ENCODE data around the gene NTPCR. TPM values are rescaled to one million over a fixed set of nuclear protein-coding genes. Genes with fewer than 3 reads are reported as not detected.

Gene NTPCR
- total and polyA plus RNA-seq, 2 donors (not counting 3 experiments of a cell fraction or from before 2014, with no cell fraction given): 13.2 to 35.3 TPM

- TF ChIP-seq FOS (IDR thresholded peaks at IDR 0.05; ENCODE audit: borderline replicate concordance, insufficient read depth, low read length) (no peak), POLR2AphosphoS5 (IDR thresholded peaks at IDR 0.05; ENCODE audit: insufficient read depth, low read depth, low read length) (no peak), MYC (IDR thresholded peaks at IDR 0.05; ENCODE audit: low read depth, low read length) (no peak), JUN (IDR thresholded peaks at IDR 0.05; ENCODE audit: borderline replicate concordance, insufficient read depth, insufficient read length, low read depth) (no peak), EZH2 (IDR thresholded peaks at IDR 0.05; ENCODE audit: borderline replicate concordance, low read depth, low read length, severe bottlenecking) (no peak), POLR2A (IDR thresholded peaks at IDR 0.05; ENCODE audit: low read depth, low read length) (no peak), GATA2 (IDR thresholded peaks at IDR 0.05; ENCODE audit: insufficient read depth, insufficient read length, low read depth, low read length) (no peak)
- TF ChIP-seq, protein P1, sequence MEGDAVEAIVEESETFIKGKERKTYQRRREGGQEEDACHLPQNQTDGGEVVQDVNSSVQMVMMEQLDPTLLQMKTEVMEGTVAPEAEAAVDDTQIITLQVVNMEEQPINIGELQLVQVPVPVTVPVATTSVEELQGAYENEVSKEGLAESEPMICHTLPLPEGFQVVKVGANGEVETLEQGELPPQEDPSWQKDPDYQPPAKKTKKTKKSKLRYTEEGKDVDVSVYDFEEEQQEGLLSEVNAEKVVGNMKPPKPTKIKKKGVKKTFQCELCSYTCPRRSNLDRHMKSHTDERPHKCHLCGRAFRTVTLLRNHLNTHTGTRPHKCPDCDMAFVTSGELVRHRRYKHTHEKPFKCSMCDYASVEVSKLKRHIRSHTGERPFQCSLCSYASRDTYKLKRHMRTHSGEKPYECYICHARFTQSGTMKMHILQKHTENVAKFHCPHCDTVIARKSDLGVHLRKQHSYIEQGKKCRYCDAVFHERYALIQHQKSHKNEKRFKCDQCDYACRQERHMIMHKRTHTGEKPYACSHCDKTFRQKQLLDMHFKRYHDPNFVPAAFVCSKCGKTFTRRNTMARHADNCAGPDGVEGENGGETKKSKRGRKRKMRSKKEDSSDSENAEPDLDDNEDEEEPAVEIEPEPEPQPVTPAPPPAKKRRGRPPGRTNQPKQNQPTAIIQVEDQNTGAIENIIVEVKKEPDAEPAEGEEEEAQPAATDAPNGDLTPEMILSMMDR (IDR thresholded peaks at IDR 0.05; ENCODE audit: extremely low read depth in 1 of 2, insufficient read depth in 1 of 2, low read depth in 1 of 2, low read length in 2 of 2): no peak
- TF ChIP-seq, protein P2, sequence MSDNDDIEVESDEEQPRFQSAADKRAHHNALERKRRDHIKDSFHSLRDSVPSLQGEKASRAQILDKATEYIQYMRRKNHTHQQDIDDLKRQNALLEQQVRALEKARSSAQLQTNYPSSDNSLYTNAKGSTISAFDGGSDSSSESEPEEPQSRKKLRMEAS (IDR thresholded peaks at IDR 0.05; ENCODE audit: insufficient read depth, insufficient read length): no peak
- dilution Hi-C loops (cut with MboI; ENCODE audit: extremely low pct_ligation_motif_present, low sequenced_read_pairs) (no loop called here), intact Hi-C loops (cut with micrococcal nuclease) (no loop called here)
- Histone ChIP-seq H4K20me1 (replicated peaks; ENCODE audit: control insufficient read depth, extremely low read depth, insufficient read depth, low read length) (no peaks in the 10 kb centered on the region), H3K4me1 (ENCODE audit: control insufficient read depth, extremely low read depth, insufficient read depth, low read length) (peaks cover 15% of the 10 kb centered on the region), H3K9me3 (replicated peaks; ENCODE audit: control insufficient read depth, insufficient read depth, low read length) (no peaks in the 10 kb centered on the region), H3K4me3 (replicated peaks in 1 of 3; ENCODE audit: insufficient read depth in 1 of 3, low read depth in 1 of 3, low read length in 3 of 3) (no peak overlapping the region), H3K4me2 (ENCODE audit: insufficient read depth, low read length) (no peak overlapping the region), H3K9ac (replicated peaks; ENCODE audit: extremely low read depth, insufficient read depth, low read length) (no peak overlapping the region), H3K27ac (ENCODE audit: insufficient read depth, low read depth, low read length) (no peak overlapping the region), H3K79me2 (ENCODE audit: control insufficient read depth, insufficient read depth, low read length) (no peaks in the 10 kb centered on the region), H2AFZ (ENCODE audit: low read depth, low read length) (no peak overlapping the region), H3K27me3 (ENCODE audit: control insufficient read depth in 2 of 2, insufficient read depth in 2 of 2, low read length in 2 of 2) (no peaks in the 10 kb centered on the region), H3K36me3 (ENCODE audit: control insufficient read depth in 2 of 2, extremely low read depth in 1 of 2, insufficient read depth in 2 of 2, low read length in 2 of 2) (peaks cover 0 to 9% of the 10 kb centered on the region in 2 experiments), H3K9me1 (replicated peaks; ENCODE audit: control insufficient read depth, extremely low read depth, insufficient read depth, low read length) (no peaks in the 10 kb centered on the region)
- no peak for FAIRE-seq
- POLR2A ChIA-PET: no interaction called here
- BruUV-seq (replicated peaks): no TSS peak
- DNase-seq (ENCODE audit: low read depth, low spot score): no peak
- CTCF ChIA-PET: no interaction called here
These were observed 7.7 kb downstream of the NTPCR start for GRCh38 chr1:232958067-232958466.
